Measurements from ENCODE around the gene APOH.

GRCh38 chr17:66210208-66210574 is 19.0 kb downstream of the APOH start:
- TF ChIP-seq CTCF (IDR thresholded peaks at IDR 0.05) (no peak), REST (IDR thresholded peaks at IDR 0.05; ENCODE audit: insufficient read depth in 1 of 2, low read depth in 2 of 2, low read length in 1 of 2) (no peak), POLR2AphosphoS5 (IDR thresholded peaks at IDR 0.05; ENCODE audit: low read depth, low read length) (no peak)
